IPS-18a (cell line): ENCODE data around the gene CCDC167.

ENCODE experiments used
- H3K27ac ChIP-seq: one replicate; pipeline ENCODE4 v1.5.1; 2013; ENCODE audit warnings: low read length
- H3K27me3 ChIP-seq: one replicate; pipeline ENCODE4 v1.6.1; 2013; ENCODE audit warnings: mild to moderate bottlenecking, low read length; ENCODE audit not compliant: control insufficient read depth, insufficient read depth
- H3K36me3 ChIP-seq: one replicate; pipeline ENCODE4 v1.6.1; 2013; ENCODE audit warnings: low read depth, low read length; ENCODE audit not compliant: control insufficient read depth
- H3K4me1 ChIP-seq: one replicate; pipeline ENCODE4 v1.6.1; 2013; ENCODE audit warnings: low read depth, low read length; ENCODE audit not compliant: control insufficient read depth
- H3K4me3 ChIP-seq: one replicate; pipeline ENCODE4 v1.5.1; 2013; ENCODE audit warnings: low read length
- H3K9ac ChIP-seq: one replicate; pipeline ENCODE4 v1.6.1; 2013; ENCODE audit warnings: mild to moderate bottlenecking, low read length, moderate library complexity
- H3K9me3 ChIP-seq: one replicate; pipeline ENCODE4 v1.6.1; 2013; ENCODE audit warnings: low read depth, low read length; ENCODE audit not compliant: control insufficient read depth

CCDC167 gene

DNA sequence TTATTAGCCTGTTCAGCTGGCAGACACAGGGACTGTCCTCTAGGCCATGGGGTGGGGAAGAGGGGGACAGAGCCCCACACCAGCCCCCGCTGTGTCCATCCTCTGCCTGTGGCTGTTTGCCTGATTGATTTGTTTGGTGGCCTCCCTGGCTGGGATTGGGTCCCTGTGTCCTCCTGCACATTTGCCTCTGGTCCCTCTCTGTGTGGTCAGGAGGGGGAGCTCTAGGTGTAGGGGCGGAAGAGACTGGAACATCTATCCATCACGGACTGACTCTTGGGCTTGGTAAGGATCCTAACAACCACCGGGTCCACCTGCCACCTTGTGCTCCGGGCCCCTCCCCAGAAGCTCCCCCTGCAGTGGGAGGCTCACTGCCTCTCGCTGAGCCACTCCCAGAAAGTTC is 38.4 kb upstream of the CCDC167 start:
- Histone ChIP-seq H3K9ac (no peak overlapping the region), H3K27me3 (peaks cover 58% of the 10 kb centered on the region), H3K9me3 (no peaks in the 10 kb centered on the region), H3K27ac (no peak overlapping the region), H3K4me3 (no peak overlapping the region), H3K4me1 (peaks cover 10% of the 10 kb centered on the region), H3K36me3 (no peaks in the 10 kb centered on the region)

DNA sequence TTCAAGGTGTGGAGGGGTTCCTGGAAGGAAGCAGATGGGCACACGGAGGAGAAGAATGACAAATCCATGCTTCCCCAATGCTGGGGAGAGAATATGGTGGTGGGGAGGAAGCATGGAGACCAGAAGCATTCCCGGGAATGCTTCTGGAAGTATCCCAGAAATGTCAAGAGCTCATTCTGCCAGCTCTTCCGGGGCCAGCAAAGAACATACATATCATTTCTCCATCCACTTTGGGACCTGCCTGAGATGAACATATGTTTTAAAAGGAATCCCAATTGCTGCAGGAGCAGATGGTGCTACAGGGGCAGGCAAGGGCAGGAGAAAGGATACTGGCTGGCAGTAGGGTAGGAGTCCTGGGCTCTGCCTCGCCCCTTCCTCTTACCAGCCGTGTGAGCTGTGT is 37.9 kb upstream of the CCDC167 start:
- H3K4me3 ChIP-seq = peak overlapping the region; percentile 59
- H3K27ac ChIP-seq = no peak overlapping the region
- H3K36me3 ChIP-seq = no peaks in the 10 kb centered on the region
- H3K9ac ChIP-seq = no peak overlapping the region
- H3K9me3 ChIP-seq = no peaks in the 10 kb centered on the region
- peaks cover 10% of the 10 kb centered on the region for H3K4me1 ChIP-seq
- H3K27me3 ChIP-seq = peaks cover 61% of the 10 kb centered on the region

DNA sequence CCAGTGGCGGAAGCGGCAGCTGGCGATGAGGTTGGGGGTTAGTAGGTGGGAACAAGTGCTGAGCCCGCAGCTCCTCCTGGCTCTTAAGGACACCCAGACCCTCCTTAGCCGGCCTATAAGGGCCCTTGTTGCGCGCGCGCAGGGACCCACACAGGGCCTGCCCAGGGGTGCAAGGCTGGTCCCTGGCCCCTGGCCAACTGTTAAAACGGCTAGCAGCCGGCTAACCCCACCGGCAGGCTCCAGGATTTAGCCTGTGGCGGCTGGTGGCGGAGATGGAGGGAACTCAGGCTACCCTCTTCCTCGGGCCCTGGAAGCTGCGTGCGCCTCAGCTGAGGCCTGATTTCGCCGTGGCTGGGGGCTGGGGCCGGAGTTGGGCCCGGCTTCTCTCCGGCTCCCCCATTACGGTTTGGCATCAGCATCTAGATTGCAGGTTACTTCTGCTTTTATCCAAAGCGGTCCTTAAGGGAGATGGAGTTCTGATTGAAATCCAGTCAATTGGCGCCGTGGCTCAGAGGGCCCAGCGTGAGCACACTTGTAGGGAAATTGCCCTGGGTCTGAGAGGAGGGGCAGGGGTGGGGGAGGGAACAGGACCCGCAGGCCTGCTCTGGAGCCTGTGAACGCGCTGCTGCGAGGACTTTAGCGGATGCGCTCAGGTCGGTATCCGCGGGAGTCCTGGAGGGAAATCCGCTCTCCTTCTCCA is 36.9 kb upstream of the CCDC167 start:
- Histone ChIP-seq H3K9ac (no peak overlapping the region), H3K36me3 (no peaks in the 10 kb centered on the region), H3K9me3 (no peaks in the 10 kb centered on the region), H3K27ac (no peak overlapping the region), H3K4me3 (peak overlapping the region; percentile 59), H3K4me1 (peaks cover 10% of the 10 kb centered on the region), H3K27me3 (peaks cover 61% of the 10 kb centered on the region)

DNA sequence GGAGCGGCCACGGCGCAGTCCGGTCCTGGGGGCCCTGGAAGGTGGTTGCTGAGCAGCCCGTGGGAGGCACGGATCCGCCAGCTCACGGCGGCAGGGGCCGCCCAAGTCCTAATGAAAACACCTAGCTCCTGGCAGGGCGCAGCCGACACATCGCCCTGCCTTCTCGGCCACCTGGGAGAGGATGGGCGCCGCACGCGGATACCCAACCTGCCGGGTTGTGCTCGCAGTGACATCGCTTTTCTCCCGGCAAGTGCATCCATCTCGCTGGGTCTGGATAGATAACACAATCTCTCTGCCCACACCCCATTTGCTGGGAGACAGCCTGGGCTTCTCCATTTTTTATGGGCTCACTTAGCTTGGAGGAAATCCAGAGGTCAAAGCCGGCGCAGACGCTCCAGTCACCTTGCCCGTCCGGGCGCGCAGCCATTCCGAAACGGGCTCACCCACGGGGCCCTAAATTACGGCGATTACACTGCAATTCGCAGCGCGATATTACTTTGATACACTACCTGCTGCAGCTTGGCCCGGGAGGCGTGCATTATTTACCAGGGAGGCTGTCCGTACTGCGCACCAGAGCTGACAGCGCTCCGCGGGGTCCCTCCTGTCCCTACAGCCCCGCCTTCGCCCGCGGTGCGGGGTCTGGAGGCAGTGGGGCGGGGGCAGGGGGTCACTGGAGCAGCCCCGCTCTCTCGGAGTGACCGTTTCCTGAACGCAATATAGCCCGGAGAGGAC is 36.2 kb upstream of the CCDC167 start:
- Histone ChIP-seq H3K4me3 (peak overlapping the region; percentile 59), H3K9ac (no peak overlapping the region), H3K27ac (no peak overlapping the region), H3K4me1 (peaks cover 10% of the 10 kb centered on the region), H3K27me3 (peaks cover 61% of the 10 kb centered on the region), H3K9me3 (no peaks in the 10 kb centered on the region), H3K36me3 (no peaks in the 10 kb centered on the region)

DNA sequence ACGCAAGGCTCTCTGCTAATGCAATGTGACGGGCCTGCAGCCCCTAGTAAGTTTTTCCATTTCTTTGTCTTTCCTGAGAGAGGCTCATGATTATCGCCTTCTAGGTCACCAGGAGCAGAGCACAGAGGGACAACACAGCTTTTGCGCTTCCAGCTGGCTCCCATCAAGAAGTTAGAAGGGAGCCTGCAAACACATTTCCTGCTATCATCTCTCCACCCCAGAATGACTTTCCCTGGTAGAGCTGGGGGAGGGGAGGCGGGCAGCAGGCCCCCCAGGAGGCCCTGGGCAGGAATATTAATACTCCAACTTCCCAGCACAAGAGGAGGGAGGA is 35.7 kb upstream of the CCDC167 start:
- H3K4me1 ChIP-seq = peaks cover 10% of the 10 kb centered on the region
- H3K9ac ChIP-seq = no peak overlapping the region
- peaks cover 61% of the 10 kb centered on the region for H3K27me3 ChIP-seq
- no peaks in the 10 kb centered on the region for H3K9me3 ChIP-seq
- H3K4me3 ChIP-seq = peak overlapping the region; percentile 59
- no peaks in the 10 kb centered on the region for H3K36me3 ChIP-seq
- H3K27ac ChIP-seq = no peak overlapping the region

DNA sequence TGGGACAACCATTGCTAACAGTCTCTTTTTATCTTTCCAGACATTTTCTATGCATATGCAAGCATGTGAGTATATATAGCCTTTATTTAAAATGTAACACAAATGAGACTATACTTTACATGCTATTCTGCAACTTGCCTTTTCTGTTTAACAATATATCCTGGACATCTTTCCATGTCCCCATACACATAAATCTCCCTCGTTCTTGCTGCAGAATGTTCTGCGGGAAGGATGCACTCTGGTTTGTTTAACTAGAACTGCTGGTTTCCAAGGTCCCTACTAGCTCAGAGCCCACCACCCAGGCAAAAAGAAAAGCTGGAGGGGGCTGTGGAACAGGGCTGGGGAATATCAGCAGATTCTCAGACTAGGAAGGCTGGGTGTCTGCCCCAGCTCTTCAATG is 35.2 kb upstream of the CCDC167 start:
- Histone ChIP-seq H3K36me3 (no peaks in the 10 kb centered on the region), H3K9ac (no peak overlapping the region), H3K27me3 (peaks cover 61% of the 10 kb centered on the region), H3K9me3 (no peaks in the 10 kb centered on the region), H3K4me3 (peak overlapping the region; percentile 59), H3K27ac (no peak overlapping the region), H3K4me1 (peaks cover 10% of the 10 kb centered on the region)

DNA sequence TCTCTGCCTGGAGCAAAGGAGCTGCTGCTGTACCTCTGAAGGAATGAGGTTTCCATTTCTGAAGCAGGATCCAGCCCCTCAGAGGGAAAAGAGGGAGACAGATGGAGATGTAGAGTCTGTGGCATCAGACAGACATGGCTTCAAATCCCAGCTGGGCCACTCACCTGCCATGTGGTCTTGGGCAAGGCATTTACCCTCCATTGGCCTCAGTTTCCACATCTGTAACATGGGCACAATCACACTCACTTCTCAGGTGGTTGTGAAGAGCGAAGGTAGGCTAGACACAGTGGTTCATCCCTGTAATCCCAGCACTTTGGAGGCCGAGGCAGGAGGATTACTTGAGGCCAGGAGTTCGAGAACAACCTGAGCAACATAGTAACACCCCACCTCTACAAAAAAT is 32.4 kb upstream of the CCDC167 start:
- no peak overlapping the region for H3K9ac ChIP-seq
- H3K4me3 ChIP-seq = no peak overlapping the region
- no peaks in the 10 kb centered on the region for H3K9me3 ChIP-seq
- peaks cover 7% of the 10 kb centered on the region for H3K4me1 ChIP-seq
- H3K36me3 ChIP-seq = no peaks in the 10 kb centered on the region
- peaks cover 43% of the 10 kb centered on the region for H3K27me3 ChIP-seq
- H3K27ac ChIP-seq = no peak overlapping the region

DNA sequence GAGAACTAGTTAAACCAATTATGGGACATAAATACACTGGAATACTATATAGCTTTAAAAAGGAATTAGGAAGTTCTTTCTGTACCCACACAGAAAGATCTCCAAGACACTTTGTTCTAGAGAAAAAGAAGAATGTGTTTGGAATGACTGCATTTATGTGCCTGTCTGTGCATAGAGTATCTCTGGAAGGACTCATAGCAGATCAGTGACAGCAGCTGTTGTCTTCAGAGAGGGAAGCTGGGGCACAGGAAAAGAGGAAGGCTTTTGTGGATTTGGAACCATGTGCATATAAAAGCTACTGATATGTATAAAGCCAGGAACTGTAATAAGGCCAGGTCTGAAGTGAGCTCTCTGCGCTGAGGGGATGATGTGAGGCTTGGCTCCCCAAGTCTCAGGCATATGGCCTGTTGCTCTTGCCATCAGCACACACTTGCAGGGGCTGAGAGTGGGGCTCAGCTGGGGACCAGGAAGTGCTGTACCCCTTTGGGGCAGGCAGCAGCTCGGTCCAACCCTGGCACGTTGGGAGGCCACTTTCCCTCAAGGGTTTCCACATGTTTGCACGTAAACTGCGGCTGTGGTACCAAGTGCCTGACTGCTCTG is 31.8 kb upstream of the CCDC167 start:
- Histone ChIP-seq H3K27ac (no peak overlapping the region), H3K36me3 (no peaks in the 10 kb centered on the region), H3K9ac (no peak overlapping the region), H3K4me1 (peaks cover 5% of the 10 kb centered on the region), H3K4me3 (no peak overlapping the region), H3K9me3 (no peaks in the 10 kb centered on the region), H3K27me3 (peaks cover 37% of the 10 kb centered on the region)

DNA sequence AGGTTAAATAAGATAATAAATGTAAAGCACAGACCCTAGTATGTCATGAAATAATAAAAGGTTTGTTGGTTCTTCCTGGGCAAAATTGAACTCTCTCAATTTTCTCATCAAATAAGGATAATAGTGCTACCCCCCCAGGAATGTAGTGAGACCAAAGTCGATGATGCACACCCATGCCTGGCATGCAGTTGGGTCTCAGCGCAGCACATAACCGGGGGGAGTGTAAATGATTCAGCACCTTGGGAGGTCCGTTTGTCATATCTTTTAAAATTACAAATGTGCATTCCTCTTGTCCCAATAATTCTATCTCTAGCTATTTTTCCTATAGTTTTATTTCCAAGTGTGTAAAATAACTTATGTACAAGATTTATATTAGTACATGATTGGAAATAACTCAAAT is 31.3 kb upstream of the CCDC167 start:
- H3K36me3 ChIP-seq = no peaks in the 10 kb centered on the region
- no peak overlapping the region for H3K9ac ChIP-seq
- H3K27me3 ChIP-seq = peaks cover 32% of the 10 kb centered on the region
- H3K9me3 ChIP-seq = no peaks in the 10 kb centered on the region
- no peak overlapping the region for H3K4me3 ChIP-seq
- no peak overlapping the region for H3K27ac ChIP-seq
- H3K4me1 ChIP-seq = peaks cover 5% of the 10 kb centered on the region

DNA sequence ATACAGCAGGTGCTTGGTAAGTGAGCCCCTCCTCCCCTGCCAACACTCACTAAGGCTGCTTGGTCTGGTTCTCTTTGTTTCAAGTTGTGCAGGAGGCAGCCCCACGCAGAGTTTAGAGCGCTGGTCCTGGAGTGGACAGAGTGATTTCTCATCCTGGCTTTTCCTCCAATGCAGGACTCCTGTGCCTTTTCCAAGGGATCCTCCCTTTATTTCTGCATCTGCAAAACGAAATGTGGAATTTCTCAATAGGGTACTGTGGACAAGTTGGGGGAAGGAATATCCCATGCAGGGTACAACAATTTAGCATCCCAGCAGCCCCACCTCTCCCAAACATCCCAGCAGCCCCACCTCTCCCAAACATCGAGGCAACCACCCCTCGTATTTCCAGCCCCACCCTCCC is 30.6 kb upstream of the CCDC167 start:
- Histone ChIP-seq H3K4me1 (peaks cover 3% of the 10 kb centered on the region), H3K36me3 (no peaks in the 10 kb centered on the region), H3K27ac (no peak overlapping the region), H3K9ac (no peak overlapping the region), H3K27me3 (peaks cover 24% of the 10 kb centered on the region), H3K9me3 (no peaks in the 10 kb centered on the region), H3K4me3 (no peak overlapping the region)

DNA sequence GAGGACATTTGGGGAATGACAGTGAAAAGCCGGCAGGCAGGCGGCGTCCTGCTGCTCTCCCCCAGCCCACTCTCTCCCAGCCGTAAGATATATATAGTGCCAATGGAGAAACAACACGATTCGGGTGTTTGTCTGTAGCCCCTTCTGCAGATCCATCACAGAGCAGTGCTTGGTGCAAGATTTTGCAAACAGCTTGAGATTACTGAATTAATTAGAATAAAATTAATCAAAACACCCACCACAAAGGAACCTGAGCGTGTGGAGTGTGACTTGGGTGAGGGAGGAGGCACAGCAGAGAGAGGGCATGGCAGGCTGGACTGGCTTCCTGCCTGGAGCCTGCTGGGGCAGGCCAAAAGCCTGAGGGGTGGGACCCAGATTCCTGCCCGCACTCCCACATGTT is 28.8 kb upstream of the CCDC167 start:
- H3K27me3 ChIP-seq = peaks cover 7% of the 10 kb centered on the region
- H3K4me3 ChIP-seq = no peak overlapping the region
- H3K9ac ChIP-seq = no peak overlapping the region
- H3K27ac ChIP-seq = no peak overlapping the region
- no peaks in the 10 kb centered on the region for H3K9me3 ChIP-seq
- H3K36me3 ChIP-seq = no peaks in the 10 kb centered on the region
- H3K4me1 ChIP-seq = no peaks in the 10 kb centered on the region
